SK-N-SH (cell line): Measurements from ENCODE around the gene EPHA3. TPM values are rescaled to one million over a fixed set of nuclear protein-coding genes. Genes with fewer than 3 reads are reported as not detected.

Experiments used
- CTCF ChIA-PET: fragments of 300-600, 350-600 bp; formaldehyde crosslinking; extraction: SDS; loops from one replicate; lab custom pipeline; 2021; lab: Yijun Ruan, JAX
- POLR2A ChIA-PET: fragments of 350-600 bp; sonication (Branson Sonifier 250); formaldehyde crosslinking; extraction: SDS; loops from one replicate; lab custom pipeline; 2020; ENCODE audit warnings: antibody characterized with exemption, inconsistent platforms; lab: Yijun Ruan, JAX
- DNase-seq: peaks from one replicate; pipeline ENCODE4 v3.0.0; 2012
- H2AFZ ChIP-seq: fragments of 200-600 bp; sonication (generic); 2 replicates; pipeline ENCODE4 v1.8.1; 2016; ENCODE audit warnings: antibody characterized with exemption, mild to moderate bottlenecking, low read depth
- H3F3A ChIP-seq: fragments of 200-600 bp; sonication (generic); replicated peaks from 2 replicates; pipeline ENCODE3; 2016; ENCODE audit warnings: antibody characterized with exemption, mild to moderate bottlenecking; ENCODE audit not compliant: insufficient read depth
- H3K27ac ChIP-seq, 2 experiments: fragments of 200-500 bp in 1 of 2; fragments of 200-600 bp in 1 of 2; sonication (Bioruptor generic) in 1 of 2; sonication (generic), shearing (Covaris generic) in 1 of 2; 2 replicates each; pipeline versions ENCODE4 v1.5.1 to v1.6.1; 2014 to 2016; ENCODE audit warnings: low read depth in 2 of 2, inconsistent platforms in 1 of 2, low read length in 1 of 2, mild to moderate bottlenecking in 1 of 2, mixed read lengths in 1 of 2
- H3K27me3 ChIP-seq: fragments of 200-600 bp; sonication (generic), shearing (Covaris generic); 2 replicates; pipeline ENCODE4 v1.6.1; 2016; ENCODE audit warnings: mixed run types; ENCODE audit not compliant: insufficient read depth
- H3K36me3 ChIP-seq, 2 experiments: fragments of 200-500 bp in 1 of 2; fragments of 200-600 bp in 1 of 2; sonication (Bioruptor generic) in 1 of 2; sonication (generic) in 1 of 2; replicated peaks in 1 of 2; 2 replicates each; pipeline versions ENCODE3 to v1.5.1; 2014 to 2016; ENCODE audit warnings: low read length in 1 of 2, mild to moderate bottlenecking in 1 of 2; ENCODE audit not compliant: insufficient read depth in 2 of 2, control insufficient read depth in 1 of 2
- H3K4me1 ChIP-seq, 2 experiments: fragments of 200-500 bp in 1 of 2; fragments of 200-600 bp in 1 of 2; sonication (Bioruptor generic) in 1 of 2; sonication (generic), shearing (Covaris generic) in 1 of 2; 2 replicates each; pipeline versions ENCODE4 v1.5.1 to v1.6.1; 2014 to 2016; ENCODE audit warnings: low read depth in 1 of 2, low read length in 1 of 2, mixed run types in 1 of 2; ENCODE audit not compliant: insufficient read depth in 2 of 2, control insufficient read depth in 1 of 2
- H3K4me2 ChIP-seq: fragments of 200-600 bp; sonication (generic), shearing (Covaris generic); 2 replicates; pipeline ENCODE4 v1.6.1; 2017; ENCODE audit warnings: mixed run types
- H3K4me3 ChIP-seq, 2 experiments: fragments of 200-500 bp in 1 of 2; fragments of 200-600 bp in 1 of 2; sonication (Bioruptor generic) in 1 of 2; sonication (generic), shearing (Covaris generic) in 1 of 2; 2 replicates each; pipeline versions ENCODE4 v1.5.1 to v1.8.1; 2014 to 2016; ENCODE audit warnings: low read depth in 2 of 2, inconsistent platforms in 1 of 2, low read length in 1 of 2, mild to moderate bottlenecking in 1 of 2, mixed read lengths in 1 of 2, moderate library complexity in 1 of 2
- H3K79me2 ChIP-seq: fragments of 200-600 bp; sonication (generic); 2 replicates; pipeline ENCODE4 v1.8.1; 2017; ENCODE audit warnings: mild to moderate bottlenecking; ENCODE audit not compliant: insufficient read depth
- H3K9ac ChIP-seq: fragments of 200-600 bp; sonication (generic); 2 replicates; pipeline ENCODE4 v1.6.1; 2017; ENCODE audit warnings: mixed run types
- H3K9me2 ChIP-seq: fragments of 200-600 bp; sonication (generic); 2 replicates; pipeline ENCODE4 v1.6.1; 2017; ENCODE audit warnings: mixed run types
- H3K9me3 ChIP-seq: fragments of 200-600 bp; sonication (generic); 2 replicates; pipeline ENCODE4 v1.6.1; 2017; ENCODE audit warnings: mixed run types, mild to moderate bottlenecking, moderate library complexity
- H4K20me1 ChIP-seq: fragments of 200-600 bp; sonication (generic); 2 replicates; pipeline ENCODE4 v1.6.1; 2017; ENCODE audit warnings: mild to moderate bottlenecking, mixed run types; ENCODE audit not compliant: insufficient read depth
- EP300 ChIP-seq, 2 experiments: IDR thresholded peaks; 2 replicates each; pipeline versions ENCODE4 v1.4.0 to v1.6.1; 2012; ENCODE audit warnings: borderline replicate concordance in 1 of 2, low read depth in 1 of 2, low read length in 1 of 2
- JUND ChIP-seq: IDR thresholded peaks from 2 replicates; pipeline ENCODE4 v1.4.0; 2012
- MAX ChIP-seq: IDR thresholded peaks from 2 replicates; pipeline ENCODE4 v1.4.0; 2012; ENCODE audit warnings: low read depth
- MXI1 ChIP-seq: IDR thresholded peaks from 2 replicates; pipeline ENCODE4 v1.6.1; 2012; ENCODE audit warnings: mild to moderate bottlenecking, low read depth, low read length, improper control_type of control experiment
- PBX3 ChIP-seq: IDR thresholded peaks from 2 replicates; pipeline ENCODE4; 2012
- RCOR1 ChIP-seq: fragments of 150-350 bp; IDR thresholded peaks from 2 replicates; pipeline ENCODE4 v1.6.1; 2017; ENCODE audit warnings: antibody characterized with exemption, low read length
- RFX5 ChIP-seq: IDR thresholded peaks from 2 replicates; pipeline ENCODE4 v1.6.1; 2012; ENCODE audit warnings: mild to moderate bottlenecking, improper control_type of control experiment, low read length
- RXRA ChIP-seq: IDR thresholded peaks from 2 replicates; pipeline ENCODE4 v1.4.0; 2012; ENCODE audit warnings: low read depth, mild to moderate bottlenecking, borderline replicate concordance
- SMC3 ChIP-seq: IDR thresholded peaks from 2 replicates; pipeline ENCODE4 v1.6.1; 2012; ENCODE audit warnings: low read depth, low read length, improper control_type of control experiment
- TCF12 ChIP-seq: IDR thresholded peaks from 2 replicates; pipeline ENCODE4 v1.4.0; 2012
- ZBTB33 ChIP-seq: IDR thresholded peaks from 2 replicates; pipeline ENCODE4 v1.4.0; 2012; ENCODE audit warnings: low read depth, borderline replicate concordance
- WGBS: methylation state at CpG from one replicate; pipeline ENCODE4 v1.1.6; 2017; ENCODE audit warnings: low lambda C conversion rate; 5-methylcytosine and 5-hydroxymethylcytosine counted together
- polyA plus RNA-seq, 3 experiments: library from polyadenylated mRNA; depleted of rRNA; stranded (reverse); fragments of >200 nt; gene quantifications; 2 replicates each; pipeline ENCODE4 v1.2.3, GENCODE V29; 2012

The EPHA3 gene
- polyA plus RNA-seq, 1 of the 3 experiments (the other 2 are of a cell fraction): not detected

GRCh38 chr3:89079944-89080343 lies 27.5 kb upstream of the EPHA3 start:
- H3K36me3 ChIP-seq: no peaks in the 10 kb centered on the region
- H3K4me1 ChIP-seq: no peaks in the 10 kb centered on the region
- no peaks in the 10 kb centered on the region for H3K79me2 ChIP-seq
- no peak overlapping the region for H3K4me2 ChIP-seq
- H3K9me3 ChIP-seq: no peaks in the 10 kb centered on the region
- ChIA-PET CTCF (no interaction called here), POLR2A (no interaction called here)
- no peak overlapping the region for H3K27ac ChIP-seq
- no peak for DNase-seq
- no peaks in the 10 kb centered on the region for H3K9me2 ChIP-seq
- 0% methylated on average over 1 of the region's 1 CpG for WGBS
- H2AFZ ChIP-seq: no peak overlapping the region
- no peak for TF ChIP-seq MXI1
- no peak for TF ChIP-seq RFX5
- TF ChIP-seq RCOR1: no peak
- TF ChIP-seq TCF12: no peak
- TF ChIP-seq EP300 (IDR thresholded peaks at IDR 0.05; ENCODE audit: borderline replicate concordance in 1 of 2, low read depth in 1 of 2, low read length in 1 of 2): no peak
- TF ChIP-seq MAX: no peak
- H3K4me3 ChIP-seq: no peak overlapping the region
- no peak overlapping the region for H3K9ac ChIP-seq
- H4K20me1 ChIP-seq: no peaks in the 10 kb centered on the region
- no peaks in the 10 kb centered on the region for H3K27me3 ChIP-seq
- no peaks in the 10 kb centered on the region for H3F3A ChIP-seq

GRCh38 chr3:89087851-89088250 lies 19.6 kb upstream of the EPHA3 start:
- Histone ChIP-seq H3K4me1 (no peaks in the 10 kb centered on the region), H3K27ac (no peak overlapping the region), H3K9me2 (no peaks in the 10 kb centered on the region), H3K9ac (no peak overlapping the region), H4K20me1 (no peaks in the 10 kb centered on the region), H2AFZ (no peak overlapping the region), H3K4me2 (no peak overlapping the region), H3K9me3 (no peaks in the 10 kb centered on the region), H3K36me3 (no peaks in the 10 kb centered on the region), H3K27me3 (no peaks in the 10 kb centered on the region), H3F3A (no peaks in the 10 kb centered on the region), H3K79me2 (no peaks in the 10 kb centered on the region), H3K4me3 (no peak overlapping the region)
- DNase-seq: no peak
- WGBS: 0% methylated on average over 1 of the region's 1 CpG
- no peak for TF ChIP-seq JUND
- TF ChIP-seq SMC3: no peak
- TF ChIP-seq EP300 (IDR thresholded peaks at IDR 0.05; ENCODE audit: borderline replicate concordance in 1 of 2, low read depth in 1 of 2, low read length in 1 of 2): no peak
- no peak for TF ChIP-seq TCF12
- no peak for TF ChIP-seq ZBTB33
- no peak for TF ChIP-seq MXI1
- no peak for TF ChIP-seq RXRA
- no peak for TF ChIP-seq PBX3
- POLR2A ChIA-PET: no interaction called here
- CTCF ChIA-PET: interaction anchor here (1.4 kb wide), 1 partner anchor 12 kb away, joined by 3 read pairs; no protein-coding TSS in a partner anchor
